OCI-LY1 (cell line): ENCODE data around the gene STX11.

Experiments used
- EZH2 ChIP-seq: fragments of 200-600 bp; sonication (generic), shearing (Covaris generic); IDR thresholded peaks from 2 replicates; pipeline ENCODE4 v1.8.0; 2017; ENCODE audit warnings: borderline replicate concordance, mixed run types, mild to moderate bottlenecking, antibody characterized with exemption, low read length, moderate library complexity, mixed read lengths
- TF ChIP-seq, protein P1 (sequence below): fragments of 200-600 bp; sonication (generic), shearing (Covaris generic); IDR thresholded peaks from 2 replicates; pipeline ENCODE4 v1.5.1; 2017; ENCODE audit warnings: mild to moderate bottlenecking, antibody characterized with exemption, low read length, moderate library complexity, mixed read lengths

DNA sequence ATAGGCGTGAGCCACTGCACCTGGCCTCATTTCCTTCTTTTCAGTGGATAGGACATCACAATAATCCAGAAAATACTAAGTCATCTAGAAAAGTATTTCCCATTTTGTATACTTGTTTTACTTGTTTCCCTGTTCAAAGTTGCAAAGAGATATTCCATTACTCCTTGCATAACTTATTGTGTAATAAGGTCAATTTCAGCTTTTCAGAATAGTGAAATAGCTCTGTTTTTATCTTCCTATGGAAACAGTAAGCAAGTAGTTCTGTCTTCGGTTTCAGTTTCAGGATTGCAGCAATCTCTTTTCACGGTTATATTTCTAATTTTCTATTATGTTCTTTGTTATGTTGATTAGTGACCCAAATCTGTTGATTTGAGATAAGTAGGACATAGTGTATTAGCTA lies 6.0 kb downstream of the STX11 start:
- TF ChIP-seq, protein P1, sequence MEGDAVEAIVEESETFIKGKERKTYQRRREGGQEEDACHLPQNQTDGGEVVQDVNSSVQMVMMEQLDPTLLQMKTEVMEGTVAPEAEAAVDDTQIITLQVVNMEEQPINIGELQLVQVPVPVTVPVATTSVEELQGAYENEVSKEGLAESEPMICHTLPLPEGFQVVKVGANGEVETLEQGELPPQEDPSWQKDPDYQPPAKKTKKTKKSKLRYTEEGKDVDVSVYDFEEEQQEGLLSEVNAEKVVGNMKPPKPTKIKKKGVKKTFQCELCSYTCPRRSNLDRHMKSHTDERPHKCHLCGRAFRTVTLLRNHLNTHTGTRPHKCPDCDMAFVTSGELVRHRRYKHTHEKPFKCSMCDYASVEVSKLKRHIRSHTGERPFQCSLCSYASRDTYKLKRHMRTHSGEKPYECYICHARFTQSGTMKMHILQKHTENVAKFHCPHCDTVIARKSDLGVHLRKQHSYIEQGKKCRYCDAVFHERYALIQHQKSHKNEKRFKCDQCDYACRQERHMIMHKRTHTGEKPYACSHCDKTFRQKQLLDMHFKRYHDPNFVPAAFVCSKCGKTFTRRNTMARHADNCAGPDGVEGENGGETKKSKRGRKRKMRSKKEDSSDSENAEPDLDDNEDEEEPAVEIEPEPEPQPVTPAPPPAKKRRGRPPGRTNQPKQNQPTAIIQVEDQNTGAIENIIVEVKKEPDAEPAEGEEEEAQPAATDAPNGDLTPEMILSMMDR, result no peak
- no peak for TF ChIP-seq EZH2
